Measurements from ENCODE around the gene RASA3. TPM values are rescaled to one million over a fixed set of nuclear protein-coding genes. Genes with fewer than 3 reads are reported as not detected.

The RASA3 gene
- total RNA-seq, 1 experiment from 2014 or later, result 0.95 TPM

GRCh38 chr13:114106526-114106925, 25.9 kb downstream of the RASA3 start:
- CTCF ChIA-PET, result no interaction called here
- POLR2A ChIA-PET, result no interaction called here
- H3K9me3 ChIP-seq, result peaks cover 3% of the 10 kb centered on the region; the same call in 1 of the 2 replicates
- no peaks in the 10 kb centered on the region for H3K27me3 ChIP-seq (replicated peaks; ENCODE audit: control insufficient read depth, insufficient read depth, low read length)
- no peaks in the 10 kb centered on the region for H3K9me3 Mint-ChIP-seq (ENCODE audit: unreplicated experiment)
- no TSS peak for BruUV-seq (replicated peaks)
- H3K27ac Mint-ChIP-seq (ENCODE audit: unreplicated experiment), result no peak overlapping the region
- no peaks in the 10 kb centered on the region for H3K36me3 ChIP-seq (ENCODE audit: control insufficient read depth, insufficient read depth, low read length)
- no peak for TF ChIP-seq CTCF (IDR thresholded peaks at IDR 0.05; ENCODE audit: insufficient read depth in 1 of 2, low read depth in 1 of 2, low read length in 1 of 2, severe bottlenecking in 1 of 2, unreplicated experiment in 1 of 2)
- intact Hi-C loops (cut with micrococcal nuclease; ENCODE audit: unreplicated experiment), result no loop called here
- H3K36me3 Mint-ChIP-seq (ENCODE audit: insufficient read depth, unreplicated experiment), result no peaks in the 10 kb centered on the region
- H3K4me3 ChIP-seq (ENCODE audit: low read depth, low read length), result no peak overlapping the region
- no peak overlapping the region for H3K4me3 Mint-ChIP-seq (ENCODE audit: unreplicated experiment)
- H3K4me1 Mint-ChIP-seq (ENCODE audit: low read depth, unreplicated experiment), result no peaks in the 10 kb centered on the region
- H3K4me1 ChIP-seq, result no peaks in the 10 kb centered on the region
- DNase-seq, result no peak
- no peaks in the 10 kb centered on the region for H3K27me3 Mint-ChIP-seq (ENCODE audit: insufficient read depth, unreplicated experiment)

- no peaks in the 10 kb centered on the region for H3K27me3 Mint-ChIP-seq (ENCODE audit: insufficient read depth, unreplicated experiment)
- no peak overlapping the region for H3K4me3 Mint-ChIP-seq (ENCODE audit: unreplicated experiment)
- no peaks in the 10 kb centered on the region for H3K9me3 Mint-ChIP-seq (ENCODE audit: unreplicated experiment)
- Histone ChIP-seq H3K4me1 (no peaks in the 10 kb centered on the region), H3K27me3 (replicated peaks; ENCODE audit: control insufficient read depth, insufficient read depth, low read length) (no peaks in the 10 kb centered on the region), H3K36me3 (ENCODE audit: control insufficient read depth, insufficient read depth, low read length) (no peaks in the 10 kb centered on the region), H3K4me3 (ENCODE audit: low read depth, low read length) (no peak overlapping the region), H3K9me3 (peaks cover 3% of the 10 kb centered on the region; the same call in 1 of the 2 replicates)
- POLR2A ChIA-PET, result no interaction called here
- intact Hi-C loops (cut with micrococcal nuclease; ENCODE audit: unreplicated experiment), result no loop called here
- no peaks in the 10 kb centered on the region for H3K4me1 Mint-ChIP-seq (ENCODE audit: low read depth, unreplicated experiment)
- TF ChIP-seq CTCF (IDR thresholded peaks at IDR 0.05; ENCODE audit: insufficient read depth in 1 of 2, low read depth in 1 of 2, low read length in 1 of 2, severe bottlenecking in 1 of 2, unreplicated experiment in 1 of 2), result no peak
- peak in 1 of 2 experiments; percentile 29 for DNase-seq
- no TSS peak for BruUV-seq (replicated peaks)
- no peaks in the 10 kb centered on the region for H3K36me3 Mint-ChIP-seq (ENCODE audit: insufficient read depth, unreplicated experiment)
- H3K27ac Mint-ChIP-seq (ENCODE audit: unreplicated experiment), result no peak overlapping the region
- CTCF ChIA-PET, result no interaction called here
Observed at GRCh38 chr13:114105521-114106225, 26.8 kb downstream of the RASA3 start.

GRCh38 chr13:114104655-114105520, 27.5 kb downstream of the RASA3 start:
- Mint-ChIP-seq H3K9me3 (ENCODE audit: unreplicated experiment) (no peaks in the 10 kb centered on the region), H3K4me3 (ENCODE audit: unreplicated experiment) (no peak overlapping the region), H3K27me3 (ENCODE audit: insufficient read depth, unreplicated experiment) (no peaks in the 10 kb centered on the region), H3K36me3 (ENCODE audit: insufficient read depth, unreplicated experiment) (peaks cover 3% of the 10 kb centered on the region), H3K27ac (ENCODE audit: unreplicated experiment) (no peak overlapping the region), H3K4me1 (ENCODE audit: low read depth, unreplicated experiment) (no peaks in the 10 kb centered on the region)
- no peaks in the 10 kb centered on the region for H3K27me3 ChIP-seq (replicated peaks; ENCODE audit: control insufficient read depth, insufficient read depth, low read length)
- no peaks in the 10 kb centered on the region for H3K36me3 ChIP-seq (ENCODE audit: control insufficient read depth, insufficient read depth, low read length)
- peaks cover 3% of the 10 kb centered on the region; the same call in 1 of the 2 replicates for H3K9me3 ChIP-seq
- intact Hi-C loops (cut with micrococcal nuclease; ENCODE audit: unreplicated experiment), result no loop called here
- ChIA-PET POLR2A (no interaction called here), CTCF (no interaction called here)
- H3K4me1 ChIP-seq, result no peaks in the 10 kb centered on the region
- DNase-seq, result peak in 1 of 2 experiments; percentile 29
- BruUV-seq (replicated peaks), result no TSS peak
- no peak for TF ChIP-seq CTCF (IDR thresholded peaks at IDR 0.05; ENCODE audit: insufficient read depth in 1 of 2, low read depth in 1 of 2, low read length in 1 of 2, severe bottlenecking in 1 of 2, unreplicated experiment in 1 of 2)
- H3K4me3 ChIP-seq (ENCODE audit: low read depth, low read length), result no peak overlapping the region
